H1 (cell line): ENCODE results near the gene SRRM5. TPM values are rescaled to one million over a fixed set of nuclear protein-coding genes. Genes with fewer than 3 reads are reported as not detected.

Experiments used
- ASH2L ChIP-seq: fragments of 200-600, 300-600 bp; sonication (generic); IDR thresholded peaks from one replicate; pipeline ENCODE4 v1.7.1; 2017; ENCODE audit warnings: low read length
- E2F6 ChIP-seq: IDR thresholded peaks from 2 replicates; pipeline ENCODE4 v1.6.1; 2012; ENCODE audit warnings: inconsistent platforms
- HDAC2 ChIP-seq, 2 experiments: fragments of 300-600 bp in 1 of 2; sonication (generic) in 1 of 2; IDR thresholded peaks; 2 replicates each; pipeline ENCODE4 v1.6.1; 2011 to 2012; ENCODE audit warnings: low read depth in 2 of 2, low read length in 2 of 2, mild to moderate bottlenecking in 2 of 2, moderate library complexity in 2 of 2, borderline replicate concordance in 1 of 2, inconsistent platforms in 1 of 2
- KDM4A ChIP-seq: IDR thresholded peaks from one replicate; pipeline ENCODE4 v1.7.1; 2012; ENCODE audit warnings: low read depth, mild to moderate bottlenecking, moderate library complexity, low read length, inconsistent platforms; ENCODE audit not compliant: severe bottlenecking
- RNF2 ChIP-seq: fragments of 200-900, 300-1000 bp; sonication (generic); IDR thresholded peaks from 2 replicates; pipeline ENCODE4 v1.7.1; 2016; ENCODE audit warnings: borderline replicate concordance, low read depth, mild to moderate bottlenecking, antibody characterized with exemption, low read length; ENCODE audit not compliant: poor library complexity, severe bottlenecking; ENCODE audit errors: missing control alignments
- USF2 ChIP-seq: IDR thresholded peaks from 2 replicates; pipeline ENCODE4 v1.6.1; 2011; ENCODE audit warnings: low read length, improper control_type of control experiment
- polyA plus RNA-seq, 7 experiments: library from polyadenylated mRNA; depleted of rRNA in 3 of 7; stranded (reverse) in 5 of 7; unstranded in 2 of 7; fragments of >200 nt in 5 of 7; fragments of 200-250 nt in 2 of 7; gene quantifications; 1 replicate in 5 of 7; 2 replicates in 1 of 7; 4 replicates in 1 of 7; pipeline versions ENCODE4 v1.2.1 to v1.2.3, GENCODE V29; 2011 to 2013; ENCODE audit warnings: missing spikeins in 2 of 7, mixed read lengths in 2 of 7
- total RNA-seq: library from RNA; stranded (reverse); fragmentation: NEBNext Ultra II Directional; extraction: Animal tissue kit (Norgen Biotek cat#: 25700); gene quantifications from 2 replicates; pipeline ENCODE4 v1.2.1, GENCODE V29; 2021

SRRM5 gene
- total and polyA plus RNA-seq, 2 of the 8 experiments (the other 6 are each of a cell fraction or from before 2014, with no cell fraction given), result 0.06 to 0.11 TPM

GRCh38 chr19:43639519-43640423 is 27.9 kb downstream of the SRRM5 start, which contains the start of gene CADM4 (continued):
- TF ChIP-seq RNF2 (no peak), USF2 (peak; percentile 22; the same call in 1 of the 2 replicates), ASH2L (peak; percentile 39), E2F6 (peak; percentile 94), HDAC2 (IDR thresholded peaks at IDR 0.05; ENCODE audit: borderline replicate concordance in 1 of 2, low read depth in 2 of 2, low read length in 2 of 2) (peak in 1 of 2 experiments; percentile 20; a peak in 1 of 4 replicates), KDM4A (peak; percentile 97)
